ENCODE data around the gene ARID3A. TPM values are rescaled to one million over a fixed set of nuclear protein-coding genes. Genes with fewer than 3 reads are reported as not detected.

ARID3A gene
- total RNA-seq, 1 experiment from 2014 or later: 116 TPM

DNA sequence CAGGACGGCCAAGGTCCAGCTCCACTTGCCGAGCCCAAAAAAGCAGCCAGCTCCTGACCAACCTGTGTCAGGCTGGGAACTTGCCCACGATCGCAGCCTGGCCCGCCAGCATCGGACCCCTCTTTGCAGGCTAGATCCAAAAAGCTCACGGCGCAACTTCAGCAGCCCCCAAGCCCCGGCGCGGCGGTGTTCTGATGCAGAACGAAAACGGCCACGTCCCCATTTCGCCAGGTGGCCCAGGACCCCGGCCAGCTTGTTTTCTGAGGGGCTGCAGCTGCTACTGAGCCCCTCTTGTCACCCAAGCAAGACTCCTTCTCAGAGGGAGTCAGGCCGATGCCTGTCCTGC lies 93.8 kb downstream of the ARID3A start (continued):
- TF ChIP-seq ARID4B (CRISPR knock-in tag; IDR thresholded peaks at IDR 0.05; ENCODE audit: borderline replicate concordance) (no peak), NR2C2 (CRISPR knock-in tag; IDR thresholded peaks at IDR 0.05) (no peak), GRHL2 (CRISPR knock-in tag; IDR thresholded peaks at IDR 0.05; ENCODE audit: insufficient replicate concordance, severe bottlenecking) (no peak), MXD4 (CRISPR knock-in tag; IDR thresholded peaks at IDR 0.05; ENCODE audit: borderline replicate concordance) (no peak), TEAD4 (CRISPR knock-in tag; IDR thresholded peaks at IDR 0.05) (no peak), ELF4 (CRISPR knock-in tag; IDR thresholded peaks at IDR 0.05; ENCODE audit: low read depth) (no peak)
- TF ChIP-seq, protein P1, sequence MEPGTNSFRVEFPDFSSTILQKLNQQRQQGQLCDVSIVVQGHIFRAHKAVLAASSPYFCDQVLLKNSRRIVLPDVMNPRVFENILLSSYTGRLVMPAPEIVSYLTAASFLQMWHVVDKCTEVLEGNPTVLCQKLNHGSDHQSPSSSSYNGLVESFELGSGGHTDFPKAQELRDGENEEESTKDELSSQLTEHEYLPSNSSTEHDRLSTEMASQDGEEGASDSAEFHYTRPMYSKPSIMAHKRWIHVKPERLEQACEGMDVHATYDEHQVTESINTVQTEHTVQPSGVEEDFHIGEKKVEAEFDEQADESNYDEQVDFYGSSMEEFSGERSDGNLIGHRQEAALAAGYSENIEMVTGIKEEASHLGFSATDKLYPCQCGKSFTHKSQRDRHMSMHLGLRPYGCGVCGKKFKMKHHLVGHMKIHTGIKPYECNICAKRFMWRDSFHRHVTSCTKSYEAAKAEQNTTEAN (CRISPR knock-in tag; IDR thresholded peaks at IDR 0.05): no peak
- TF ChIP-seq, protein P2, sequence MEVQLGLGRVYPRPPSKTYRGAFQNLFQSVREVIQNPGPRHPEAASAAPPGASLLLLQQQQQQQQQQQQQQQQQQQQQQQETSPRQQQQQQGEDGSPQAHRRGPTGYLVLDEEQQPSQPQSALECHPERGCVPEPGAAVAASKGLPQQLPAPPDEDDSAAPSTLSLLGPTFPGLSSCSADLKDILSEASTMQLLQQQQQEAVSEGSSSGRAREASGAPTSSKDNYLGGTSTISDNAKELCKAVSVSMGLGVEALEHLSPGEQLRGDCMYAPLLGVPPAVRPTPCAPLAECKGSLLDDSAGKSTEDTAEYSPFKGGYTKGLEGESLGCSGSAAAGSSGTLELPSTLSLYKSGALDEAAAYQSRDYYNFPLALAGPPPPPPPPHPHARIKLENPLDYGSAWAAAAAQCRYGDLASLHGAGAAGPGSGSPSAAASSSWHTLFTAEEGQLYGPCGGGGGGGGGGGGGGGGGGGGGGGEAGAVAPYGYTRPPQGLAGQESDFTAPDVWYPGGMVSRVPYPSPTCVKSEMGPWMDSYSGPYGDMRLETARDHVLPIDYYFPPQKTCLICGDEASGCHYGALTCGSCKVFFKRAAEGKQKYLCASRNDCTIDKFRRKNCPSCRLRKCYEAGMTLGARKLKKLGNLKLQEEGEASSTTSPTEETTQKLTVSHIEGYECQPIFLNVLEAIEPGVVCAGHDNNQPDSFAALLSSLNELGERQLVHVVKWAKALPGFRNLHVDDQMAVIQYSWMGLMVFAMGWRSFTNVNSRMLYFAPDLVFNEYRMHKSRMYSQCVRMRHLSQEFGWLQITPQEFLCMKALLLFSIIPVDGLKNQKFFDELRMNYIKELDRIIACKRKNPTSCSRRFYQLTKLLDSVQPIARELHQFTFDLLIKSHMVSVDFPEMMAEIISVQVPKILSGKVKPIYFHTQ (CRISPR knock-in tag; IDR thresholded peaks at IDR 0.05): no peak
- TF ChIP-seq, protein P3, sequence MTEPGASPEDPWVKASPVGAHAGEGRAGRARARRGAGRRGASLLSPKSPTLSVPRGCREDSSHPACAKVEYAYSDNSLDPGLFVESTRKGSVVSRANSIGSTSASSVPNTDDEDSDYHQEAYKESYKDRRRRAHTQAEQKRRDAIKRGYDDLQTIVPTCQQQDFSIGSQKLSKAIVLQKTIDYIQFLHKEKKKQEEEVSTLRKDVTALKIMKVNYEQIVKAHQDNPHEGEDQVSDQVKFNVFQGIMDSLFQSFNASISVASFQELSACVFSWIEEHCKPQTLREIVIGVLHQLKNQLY (CRISPR knock-in tag; IDR thresholded peaks at IDR 0.05): no peak
- TF ChIP-seq, protein P4, sequence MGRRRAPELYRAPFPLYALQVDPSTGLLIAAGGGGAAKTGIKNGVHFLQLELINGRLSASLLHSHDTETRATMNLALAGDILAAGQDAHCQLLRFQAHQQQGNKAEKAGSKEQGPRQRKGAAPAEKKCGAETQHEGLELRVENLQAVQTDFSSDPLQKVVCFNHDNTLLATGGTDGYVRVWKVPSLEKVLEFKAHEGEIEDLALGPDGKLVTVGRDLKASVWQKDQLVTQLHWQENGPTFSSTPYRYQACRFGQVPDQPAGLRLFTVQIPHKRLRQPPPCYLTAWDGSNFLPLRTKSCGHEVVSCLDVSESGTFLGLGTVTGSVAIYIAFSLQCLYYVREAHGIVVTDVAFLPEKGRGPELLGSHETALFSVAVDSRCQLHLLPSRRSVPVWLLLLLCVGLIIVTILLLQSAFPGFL (CRISPR knock-in tag; IDR thresholded peaks at IDR 0.05; ENCODE audit: borderline replicate concordance): no peak

GRCh38 chr19:1019980-1020867 lies 94.4 kb downstream of the ARID3A start:
- Mint-ChIP-seq H3K4me3 (peak overlapping the region; percentile 83), H3K27ac (peak overlapping the region; percentile 57; the same call in 1 of the 2 replicates), H3K36me3 (no peaks in the 10 kb centered on the region), H3K9me3 (no peaks in the 10 kb centered on the region), H3K27me3 (ENCODE audit: low read depth) (no peaks in the 10 kb centered on the region), H3K4me1 (peaks cover 28% of the 10 kb centered on the region)
- no peak for ATAC-seq
- ChIA-PET POLR2A (interaction anchor here (0.5 to 0.6 kb wide), 2 partner anchors 250 to 386 kb away, joined by 5 to 6 read pairs; no protein-coding TSS in a partner anchor), CTCF (interaction anchor here (0.6 to 2.1 kb wide), 5 partner anchors 16 to 224 kb away, joined by 3 to 6 read pairs (median 4); partner anchors contain the start of genes ABCA7 and GRIN3B)
- no peak for DNase-seq (ENCODE audit: low spot score)
- TF ChIP-seq NR2C2 (CRISPR knock-in tag; IDR thresholded peaks at IDR 0.05) (0 out of 2 replicates have a peak, but pooled peaks have one; percentile 16), HMGXB4 (CRISPR knock-in tag; IDR thresholded peaks at IDR 0.05) (0 out of 2 replicates have a peak, but pooled peaks have one; percentile 16), ZNF671 (CRISPR knock-in tag; IDR thresholded peaks at IDR 0.05) (no peak), MYBL2 (CRISPR knock-in tag; IDR thresholded peaks at IDR 0.05) (0 out of 2 replicates have a peak, but pooled peaks have one; percentile 4)
- TF ChIP-seq, protein P5, sequence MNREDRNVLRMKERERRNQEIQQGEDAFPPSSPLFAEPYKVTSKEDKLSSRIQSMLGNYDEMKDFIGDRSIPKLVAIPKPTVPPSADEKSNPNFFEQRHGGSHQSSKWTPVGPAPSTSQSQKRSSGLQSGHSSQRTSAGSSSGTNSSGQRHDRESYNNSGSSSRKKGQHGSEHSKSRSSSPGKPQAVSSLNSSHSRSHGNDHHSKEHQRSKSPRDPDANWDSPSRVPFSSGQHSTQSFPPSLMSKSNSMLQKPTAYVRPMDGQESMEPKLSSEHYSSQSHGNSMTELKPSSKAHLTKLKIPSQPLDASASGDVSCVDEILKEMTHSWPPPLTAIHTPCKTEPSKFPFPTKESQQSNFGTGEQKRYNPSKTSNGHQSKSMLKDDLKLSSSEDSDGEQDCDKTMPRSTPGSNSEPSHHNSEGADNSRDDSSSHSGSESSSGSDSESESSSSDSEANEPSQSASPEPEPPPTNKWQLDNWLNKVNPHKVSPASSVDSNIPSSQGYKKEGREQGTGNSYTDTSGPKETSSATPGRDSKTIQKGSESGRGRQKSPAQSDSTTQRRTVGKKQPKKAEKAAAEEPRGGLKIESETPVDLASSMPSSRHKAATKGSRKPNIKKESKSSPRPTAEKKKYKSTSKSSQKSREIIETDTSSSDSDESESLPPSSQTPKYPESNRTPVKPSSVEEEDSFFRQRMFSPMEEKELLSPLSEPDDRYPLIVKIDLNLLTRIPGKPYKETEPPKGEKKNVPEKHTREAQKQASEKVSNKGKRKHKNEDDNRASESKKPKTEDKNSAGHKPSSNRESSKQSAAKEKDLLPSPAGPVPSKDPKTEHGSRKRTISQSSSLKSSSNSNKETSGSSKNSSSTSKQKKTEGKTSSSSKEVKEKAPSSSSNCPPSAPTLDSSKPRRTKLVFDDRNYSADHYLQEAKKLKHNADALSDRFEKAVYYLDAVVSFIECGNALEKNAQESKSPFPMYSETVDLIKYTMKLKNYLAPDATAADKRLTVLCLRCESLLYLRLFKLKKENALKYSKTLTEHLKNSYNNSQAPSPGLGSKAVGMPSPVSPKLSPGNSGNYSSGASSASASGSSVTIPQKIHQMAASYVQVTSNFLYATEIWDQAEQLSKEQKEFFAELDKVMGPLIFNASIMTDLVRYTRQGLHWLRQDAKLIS (CRISPR knock-in tag; IDR thresholded peaks at IDR 0.05; ENCODE audit: borderline replicate concordance): no peak

All from WTC11 (cell line).